Trophoblast cell (in vitro differentiated cells and primary cell): ENCODE measurements around the gene DZIP3.

ENCODE experiments used
- DNase-seq, 2 donors: peaks; one replicate each; pipeline ENCODE4 v3.0.0-alpha.2; 2016
- H2AFZ ChIP-seq: 2 replicates; pipeline ENCODE4 v1.6.1; 2013; ENCODE audit warnings: low read length, moderate library complexity, mild to moderate bottlenecking; ENCODE audit not compliant: insufficient read depth, poor library complexity
- H2AK5ac ChIP-seq: 2 replicates; pipeline ENCODE4 v1.6.1; 2013; ENCODE audit warnings: mild to moderate bottlenecking, low read length
- H2BK120ac ChIP-seq: 2 replicates; pipeline ENCODE4 v1.6.1; 2013; ENCODE audit warnings: low read length, mild to moderate bottlenecking, moderate library complexity; ENCODE audit not compliant: insufficient read depth, poor library complexity
- H2BK12ac ChIP-seq: 2 replicates; pipeline ENCODE4 v1.6.1; 2013; ENCODE audit warnings: mild to moderate bottlenecking, low read length, moderate library complexity
- H2BK5ac ChIP-seq: 2 replicates; pipeline ENCODE4 v1.6.1; 2013; ENCODE audit warnings: low read length, low read depth, moderate library complexity, mild to moderate bottlenecking; ENCODE audit not compliant: poor library complexity
- H3K14ac ChIP-seq: 2 replicates; pipeline ENCODE4 v1.6.1; 2013; ENCODE audit warnings: mild to moderate bottlenecking, low read length
- H3K18ac ChIP-seq: 2 replicates; pipeline ENCODE4 v1.6.1; 2013; ENCODE audit warnings: mild to moderate bottlenecking, low read length
- H3K23ac ChIP-seq: 2 replicates; pipeline ENCODE4 v1.6.1; 2013; ENCODE audit warnings: low read length
- H3K27ac ChIP-seq: 2 replicates; pipeline ENCODE4 v1.5.1; 2013; ENCODE audit warnings: low read depth, mild to moderate bottlenecking, inconsistent platforms, low read length, moderate library complexity
- H3K27me3 ChIP-seq: 2 replicates; pipeline ENCODE4 v1.6.1; 2013; ENCODE audit warnings: inconsistent platforms, mild to moderate bottlenecking, low read length, moderate library complexity; ENCODE audit not compliant: insufficient read depth
- H3K36me3 ChIP-seq, 2 experiments: 1 replicate in 1 of 2; 2 replicates in 1 of 2; pipeline ENCODE4 v1.6.1; 2013; ENCODE audit warnings: low read length in 2 of 2, mild to moderate bottlenecking in 2 of 2, moderate library complexity in 1 of 2; ENCODE audit not compliant: insufficient read depth in 2 of 2, control insufficient read depth in 1 of 2
- H3K4ac ChIP-seq: 2 replicates; pipeline ENCODE4 v1.6.1; 2013; ENCODE audit warnings: low read depth, mild to moderate bottlenecking, low read length, moderate library complexity
- H3K4me1 ChIP-seq, 2 experiments: 1 replicate in 1 of 2; 2 replicates in 1 of 2; pipeline ENCODE4 v1.6.1; 2013; ENCODE audit warnings: low read length in 2 of 2, mild to moderate bottlenecking in 2 of 2, moderate library complexity in 1 of 2; ENCODE audit not compliant: insufficient read depth in 2 of 2, control insufficient read depth in 1 of 2
- H3K4me2 ChIP-seq: 2 replicates; pipeline ENCODE4 v1.6.1; 2013; ENCODE audit warnings: inconsistent platforms, mild to moderate bottlenecking, low read length, moderate library complexity
- H3K4me3 ChIP-seq: 2 replicates; pipeline ENCODE4 v1.5.1; 2013; ENCODE audit warnings: mild to moderate bottlenecking, low read depth, low read length, inconsistent platforms
- H3K79me1 ChIP-seq: one replicate; pipeline ENCODE4 v1.6.1; 2013; ENCODE audit warnings: low read length
- H3K79me2 ChIP-seq: 2 replicates; pipeline ENCODE4 v1.6.1; 2013; ENCODE audit warnings: low read length, mild to moderate bottlenecking; ENCODE audit not compliant: control insufficient read depth, insufficient read depth, poor library complexity
- H3K9ac ChIP-seq: 2 replicates; pipeline ENCODE4 v1.6.1; 2013; ENCODE audit warnings: mild to moderate bottlenecking, low read length
- H3K9me3 ChIP-seq: 2 replicates; pipeline ENCODE4 v1.6.1; 2013; ENCODE audit warnings: low read depth, mild to moderate bottlenecking, control low read depth, inconsistent platforms, low read length; ENCODE audit not compliant: insufficient read depth
- H4K12ac ChIP-seq: 2 replicates; pipeline ENCODE4 v1.6.1; 2013; ENCODE audit warnings: low read depth, mild to moderate bottlenecking, low read length, moderate library complexity
- H4K8ac ChIP-seq: 2 replicates; pipeline ENCODE4 v1.6.1; 2013; ENCODE audit warnings: low read depth, mild to moderate bottlenecking, low read length, moderate library complexity
- H4K91ac ChIP-seq: one replicate; pipeline ENCODE4 v1.6.1; 2013; ENCODE audit warnings: low read depth, mild to moderate bottlenecking, low read length, moderate library complexity
- WGBS: extraction: QIAGEN DNeasy Blood & Tissue Kit; methylation state at CpG from one replicate; pipeline ENCODE4 v1.1.7; 2013; ENCODE audit warnings: missing lambda C conversion rate; ENCODE audit not compliant: insufficient read length, insufficient coverage; ENCODE audit errors: extremely low coverage; 5-methylcytosine and 5-hydroxymethylcytosine counted together

Gene DZIP3

DNA sequence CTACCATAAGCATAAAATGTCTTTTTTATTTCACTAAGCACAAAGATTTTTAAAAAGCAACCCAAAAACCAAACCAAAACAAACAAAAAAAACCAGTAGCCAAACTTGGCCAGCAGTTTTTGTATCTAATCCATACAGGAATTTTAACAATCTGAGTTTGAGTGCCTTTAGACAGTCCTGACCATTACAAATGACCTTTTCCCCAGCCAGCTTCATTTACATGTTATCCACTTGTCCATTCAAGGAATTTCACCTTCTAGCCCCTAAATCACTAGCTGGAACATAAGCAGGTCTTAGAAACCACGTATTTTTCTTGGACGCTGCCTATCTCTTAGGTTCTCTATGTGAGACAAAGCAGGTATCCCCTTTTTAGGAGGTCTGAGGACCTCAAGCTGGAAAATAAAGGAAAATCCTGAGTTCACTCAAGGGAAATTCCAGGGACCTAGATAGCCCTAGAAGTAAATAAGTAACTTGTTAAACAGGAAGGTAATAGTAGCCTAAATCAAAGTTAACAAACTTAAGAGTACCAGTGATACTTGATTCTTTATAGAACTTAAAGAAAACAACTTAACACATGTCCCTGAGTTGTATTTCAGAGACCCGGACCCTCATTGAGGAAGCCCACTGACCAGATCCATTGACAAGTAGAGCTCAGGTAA is 34.5 kb upstream of the DZIP3 start:
- no peak overlapping the region for H3K18ac ChIP-seq
- no peak overlapping the region for H4K8ac ChIP-seq
- no peak overlapping the region for H3K23ac ChIP-seq
- no peaks in the 10 kb centered on the region for H3K79me2 ChIP-seq
- peaks cover 3% of the 10 kb centered on the region for H3K79me1 ChIP-seq
- H3K36me3 ChIP-seq, result peaks cover 0 to 3% of the 10 kb centered on the region in 2 experiments
- no peak overlapping the region for H2AK5ac ChIP-seq
- H3K4ac ChIP-seq, result no peak overlapping the region
- no peak overlapping the region for H2AFZ ChIP-seq
- H3K14ac ChIP-seq, result no peak overlapping the region
- no peaks in the 10 kb centered on the region for H3K9me3 ChIP-seq
- H2BK120ac ChIP-seq, result no peak overlapping the region
- H3K27me3 ChIP-seq, result no peaks in the 10 kb centered on the region
- H3K9ac ChIP-seq, result no peak overlapping the region
- H3K4me1 ChIP-seq, result no peaks in the 10 kb centered on the region
- no peak overlapping the region for H2BK12ac ChIP-seq
- H3K4me3 ChIP-seq, result no peak overlapping the region
- WGBS, result no CpG with 5 or more reads among the region's 3 CpGs
- peak overlapping the region; percentile 61 for H3K27ac ChIP-seq
- no peak overlapping the region for H3K4me2 ChIP-seq
- no peak overlapping the region for H4K12ac ChIP-seq
- DNase-seq, result peak in 1 of 2 donors; percentile 49
- no peak overlapping the region for H2BK5ac ChIP-seq
- no peak overlapping the region for H4K91ac ChIP-seq

DNA sequence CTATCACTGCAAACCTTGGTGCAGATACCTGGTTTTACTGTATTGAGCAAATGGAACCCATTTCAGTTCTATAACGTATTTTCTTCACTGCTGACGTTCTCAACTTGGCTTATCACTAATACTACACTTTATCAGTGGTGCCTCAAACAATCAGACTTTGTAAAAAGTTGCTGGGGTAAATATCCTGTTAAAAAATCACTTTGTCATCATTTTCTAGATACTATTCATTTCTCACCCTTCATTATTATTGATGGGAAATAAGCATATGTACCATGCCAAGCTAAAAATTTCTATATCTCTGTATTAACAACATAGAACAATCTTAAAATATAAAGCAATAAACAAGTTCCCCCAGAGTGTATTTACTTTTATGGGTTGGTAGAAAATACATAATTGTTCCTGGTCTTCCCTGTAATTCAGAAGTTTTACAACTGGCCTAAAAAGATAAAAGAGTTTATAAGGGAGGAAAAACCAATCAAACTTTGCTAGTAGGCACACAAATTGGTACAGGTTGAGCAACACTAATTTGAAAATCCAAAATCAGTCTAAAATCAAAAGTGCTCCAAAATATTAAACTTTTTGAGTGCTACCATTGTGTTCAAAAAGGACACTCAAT is 33.4 kb upstream of the DZIP3 start:
- peaks cover 3% of the 10 kb centered on the region for H3K79me1 ChIP-seq
- H3K14ac ChIP-seq, result no peak overlapping the region
- H3K79me2 ChIP-seq, result no peaks in the 10 kb centered on the region
- H3K27ac ChIP-seq, result peak overlapping the region; percentile 61
- H2AFZ ChIP-seq, result no peak overlapping the region
- H3K4me3 ChIP-seq, result no peak overlapping the region
- H3K9me3 ChIP-seq, result no peaks in the 10 kb centered on the region
- H4K12ac ChIP-seq, result no peak overlapping the region
- H3K4me1 ChIP-seq, result no peaks in the 10 kb centered on the region
- no peak overlapping the region for H4K8ac ChIP-seq
- H3K18ac ChIP-seq, result no peak overlapping the region
- no peak overlapping the region for H2BK5ac ChIP-seq
- H3K4me2 ChIP-seq, result no peak overlapping the region
- H2BK12ac ChIP-seq, result no peak overlapping the region
- no peak overlapping the region for H2AK5ac ChIP-seq
- no CpG with 5 or more reads among the region's 2 CpGs for WGBS
- no peak overlapping the region for H4K91ac ChIP-seq
- no peak for DNase-seq
- no peak overlapping the region for H3K23ac ChIP-seq
- H3K36me3 ChIP-seq, result peaks cover 0 to 6% of the 10 kb centered on the region in 2 experiments
- H3K9ac ChIP-seq, result no peak overlapping the region
- H3K4ac ChIP-seq, result no peak overlapping the region
- H2BK120ac ChIP-seq, result no peak overlapping the region
- no peaks in the 10 kb centered on the region for H3K27me3 ChIP-seq

DNA sequence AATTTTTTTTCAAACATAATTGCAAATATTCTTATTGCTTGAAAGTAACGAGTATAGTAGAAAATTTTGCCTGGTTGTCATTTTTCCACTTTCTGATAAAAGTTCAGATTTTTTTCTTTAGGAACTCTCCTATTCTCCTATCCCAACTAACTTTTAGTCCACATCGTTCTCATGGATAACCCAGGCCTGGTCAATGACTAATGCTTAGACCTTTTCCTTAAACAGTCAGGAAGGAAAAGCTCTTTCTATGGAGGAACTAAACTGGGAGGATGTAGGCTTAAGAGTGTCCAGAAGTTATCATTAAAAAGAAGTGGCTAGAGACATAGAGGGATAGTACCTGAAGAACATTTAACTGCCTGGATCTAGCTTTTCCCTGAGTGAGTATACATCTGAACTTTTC is 27.0 kb upstream of the DZIP3 start:
- H3K36me3 ChIP-seq, result peaks cover 4 to 7% of the 10 kb centered on the region in 2 experiments
- H3K4me1 ChIP-seq, result no peaks in the 10 kb centered on the region
- no peak overlapping the region for H3K18ac ChIP-seq
- H3K4ac ChIP-seq, result no peak overlapping the region
- no peaks in the 10 kb centered on the region for H3K79me2 ChIP-seq
- no peaks in the 10 kb centered on the region for H3K27me3 ChIP-seq
- H2AK5ac ChIP-seq, result no peak overlapping the region
- H2BK12ac ChIP-seq, result no peak overlapping the region
- no peak for DNase-seq
- H4K91ac ChIP-seq, result no peak overlapping the region
- H3K4me3 ChIP-seq, result no peak overlapping the region
- H3K9me3 ChIP-seq, result no peaks in the 10 kb centered on the region
- H3K23ac ChIP-seq, result no peak overlapping the region
- H4K12ac ChIP-seq, result no peak overlapping the region
- no peak overlapping the region for H2BK120ac ChIP-seq
- H3K4me2 ChIP-seq, result no peak overlapping the region
- WGBS, result no CpG with 5 or more reads among the region's 2 CpGs
- H3K27ac ChIP-seq, result no peak overlapping the region
- H3K79me1 ChIP-seq, result no peaks in the 10 kb centered on the region
- no peak overlapping the region for H2AFZ ChIP-seq
- H2BK5ac ChIP-seq, result no peak overlapping the region
- H3K9ac ChIP-seq, result no peak overlapping the region
- no peak overlapping the region for H4K8ac ChIP-seq
- H3K14ac ChIP-seq, result no peak overlapping the region

DNA sequence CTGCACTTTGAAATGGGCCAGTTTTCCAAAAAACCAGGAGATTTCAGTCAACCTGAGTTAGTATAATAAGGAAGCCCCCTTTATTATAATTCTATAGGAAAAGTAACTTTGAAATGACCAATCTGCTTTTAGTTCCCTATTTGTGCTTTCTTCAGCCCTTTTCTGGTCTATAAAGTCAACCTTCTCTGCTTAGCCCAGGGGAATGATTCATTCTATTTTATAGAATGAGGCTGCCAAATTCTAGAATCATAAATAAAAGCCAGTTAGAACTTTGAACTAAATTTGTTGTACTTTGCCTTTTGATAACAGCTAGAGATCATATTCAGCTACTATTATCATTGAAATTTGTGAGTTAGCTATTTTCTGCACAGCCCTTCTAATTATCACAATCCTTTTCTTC is 25.0 kb upstream of the DZIP3 start:
- no peaks in the 10 kb centered on the region for H3K79me2 ChIP-seq
- H3K4me1 ChIP-seq, result no peaks in the 10 kb centered on the region
- H3K27ac ChIP-seq, result no peak overlapping the region
- H3K23ac ChIP-seq, result no peak overlapping the region
- H4K91ac ChIP-seq, result no peak overlapping the region
- H3K36me3 ChIP-seq, result peaks cover 6 to 7% of the 10 kb centered on the region in 2 experiments
- no peak overlapping the region for H3K18ac ChIP-seq
- H3K27me3 ChIP-seq, result no peaks in the 10 kb centered on the region
- no peak overlapping the region for H2BK12ac ChIP-seq
- H2AK5ac ChIP-seq, result no peak overlapping the region
- H2AFZ ChIP-seq, result no peak overlapping the region
- H2BK5ac ChIP-seq, result no peak overlapping the region
- no peak overlapping the region for H3K4me2 ChIP-seq
- H2BK120ac ChIP-seq, result no peak overlapping the region
- no peak overlapping the region for H4K8ac ChIP-seq
- H3K9me3 ChIP-seq, result no peaks in the 10 kb centered on the region
- H4K12ac ChIP-seq, result no peak overlapping the region
- no peaks in the 10 kb centered on the region for H3K79me1 ChIP-seq
- H3K4ac ChIP-seq, result no peak overlapping the region
- H3K14ac ChIP-seq, result no peak overlapping the region
- H3K9ac ChIP-seq, result no peak overlapping the region
- no peak for DNase-seq
- no peak overlapping the region for H3K4me3 ChIP-seq
